B cell (primary cell): ENCODE results near the gene FEM1B.

ENCODE experiments used
- CTCF ChIP-seq: fragments of 200-600 bp; IDR thresholded peaks from one replicate; pipeline ENCODE4 v1.8.0; 2022; ENCODE audit warnings: antibody characterized with exemption, mild to moderate bottlenecking
- EZH2 ChIP-seq: IDR thresholded peaks from 2 replicates; pipeline ENCODE4 v1.6.1; 2012; ENCODE audit warnings: borderline replicate concordance, low read depth, mild to moderate bottlenecking, moderate library complexity, low read length; ENCODE audit not compliant: insufficient read depth, poor library complexity, severe bottlenecking

GRCh38 chr15:68279779-68280753, 2.5 kb downstream of the FEM1B start:
- TF ChIP-seq CTCF (no peak), EZH2 (no peak)
